GM19240 (cell line): ENCODE data around the gene MICAL2.

ENCODE experiments used
- DNase-seq: peaks from one replicate; pipeline ENCODE4 v3.0.0; 2011; ENCODE audit warnings: low spot score; ENCODE audit not compliant: insufficient read length

Gene MICAL2

GRCh38 chr11:12312132-12312531, 201.7 kb downstream of the MICAL2 start:
- no peak for DNase-seq
